ENCODE measurements around the gene NEB. TPM values are rescaled to one million over a fixed set of nuclear protein-coding genes. Genes with fewer than 3 reads are reported as not detected.

Gene NEB, protein sequence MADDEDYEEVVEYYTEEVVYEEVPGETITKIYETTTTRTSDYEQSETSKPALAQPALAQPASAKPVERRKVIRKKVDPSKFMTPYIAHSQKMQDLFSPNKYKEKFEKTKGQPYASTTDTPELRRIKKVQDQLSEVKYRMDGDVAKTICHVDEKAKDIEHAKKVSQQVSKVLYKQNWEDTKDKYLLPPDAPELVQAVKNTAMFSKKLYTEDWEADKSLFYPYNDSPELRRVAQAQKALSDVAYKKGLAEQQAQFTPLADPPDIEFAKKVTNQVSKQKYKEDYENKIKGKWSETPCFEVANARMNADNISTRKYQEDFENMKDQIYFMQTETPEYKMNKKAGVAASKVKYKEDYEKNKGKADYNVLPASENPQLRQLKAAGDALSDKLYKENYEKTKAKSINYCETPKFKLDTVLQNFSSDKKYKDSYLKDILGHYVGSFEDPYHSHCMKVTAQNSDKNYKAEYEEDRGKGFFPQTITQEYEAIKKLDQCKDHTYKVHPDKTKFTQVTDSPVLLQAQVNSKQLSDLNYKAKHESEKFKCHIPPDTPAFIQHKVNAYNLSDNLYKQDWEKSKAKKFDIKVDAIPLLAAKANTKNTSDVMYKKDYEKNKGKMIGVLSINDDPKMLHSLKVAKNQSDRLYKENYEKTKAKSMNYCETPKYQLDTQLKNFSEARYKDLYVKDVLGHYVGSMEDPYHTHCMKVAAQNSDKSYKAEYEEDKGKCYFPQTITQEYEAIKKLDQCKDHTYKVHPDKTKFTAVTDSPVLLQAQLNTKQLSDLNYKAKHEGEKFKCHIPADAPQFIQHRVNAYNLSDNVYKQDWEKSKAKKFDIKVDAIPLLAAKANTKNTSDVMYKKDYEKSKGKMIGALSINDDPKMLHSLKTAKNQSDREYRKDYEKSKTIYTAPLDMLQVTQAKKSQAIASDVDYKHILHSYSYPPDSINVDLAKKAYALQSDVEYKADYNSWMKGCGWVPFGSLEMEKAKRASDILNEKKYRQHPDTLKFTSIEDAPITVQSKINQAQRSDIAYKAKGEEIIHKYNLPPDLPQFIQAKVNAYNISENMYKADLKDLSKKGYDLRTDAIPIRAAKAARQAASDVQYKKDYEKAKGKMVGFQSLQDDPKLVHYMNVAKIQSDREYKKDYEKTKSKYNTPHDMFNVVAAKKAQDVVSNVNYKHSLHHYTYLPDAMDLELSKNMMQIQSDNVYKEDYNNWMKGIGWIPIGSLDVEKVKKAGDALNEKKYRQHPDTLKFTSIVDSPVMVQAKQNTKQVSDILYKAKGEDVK (N-terminal part only)
- 1,000 to 10,000 TPM; 2,020 to 7,790 (median 5,587) TPM for total RNA-seq
- polyA plus RNA-seq, result 1,000 to 10,000 TPM in 2 of 3 donors, 100 to 1,000 TPM in 1; 796 to 1,696 (median 1,565) TPM
- long read RNA-seq, donor 1, partial matches to known transcripts, result 1,600 of 1,792 reads
- long read RNA-seq, donor 1, other reads (novel, unspliced or antisense), result 191 of 1,792 reads
- long read RNA-seq, donor 2, partial matches to known transcripts, result 1,074 of 1,237 reads
- long read RNA-seq, donor 2, other reads (novel, unspliced or antisense), result 162 of 1,237 reads

GRCh38 chr2:151733771-151734672 is at the start of gene NEB:
TSS of gene NEB (minus strand) at chr2:151734476. CDS start at chr2:151733156, 1,320 bp downstream.
- WGBS, 3 donors, result 27 to 39% (median 29%) methylated on average over 11 of the region's 11 CpGs
- ATAC-seq (peak; percentile 69 to 84 (median 80)), DNase-seq (peak; percentile 25 to 80)
- Histone ChIP-seq H3K36me3 (ENCODE audit: insufficient read depth in 1 of 2, low read depth in 1 of 2) (peaks cover 0 to 33% of the 10 kb centered on the region in 2 donors), H3K4me3 (peak within 1 kb of the TSS; percentile 75), H3K4me1 (peaks cover 12% of the 10 kb centered on the region), H3K9me3 (no peaks in the 10 kb centered on the region), H3K27ac (peak within 1 kb of the TSS; percentile 93), H3K27me3 (ENCODE audit: insufficient read depth in 3 of 3, low read length in 2 of 3) (no peaks in the 10 kb centered on the region)
- intact Hi-C loops (cut with DNase I), result loop anchor here in 1 of 2 donors (1.0 kb wide), 1 partner anchor 38 kb away; no protein-coding TSS in a partner anchor
- TF ChIP-seq CTCF (IDR thresholded peaks at IDR 0.05), result no peak

DNA sequence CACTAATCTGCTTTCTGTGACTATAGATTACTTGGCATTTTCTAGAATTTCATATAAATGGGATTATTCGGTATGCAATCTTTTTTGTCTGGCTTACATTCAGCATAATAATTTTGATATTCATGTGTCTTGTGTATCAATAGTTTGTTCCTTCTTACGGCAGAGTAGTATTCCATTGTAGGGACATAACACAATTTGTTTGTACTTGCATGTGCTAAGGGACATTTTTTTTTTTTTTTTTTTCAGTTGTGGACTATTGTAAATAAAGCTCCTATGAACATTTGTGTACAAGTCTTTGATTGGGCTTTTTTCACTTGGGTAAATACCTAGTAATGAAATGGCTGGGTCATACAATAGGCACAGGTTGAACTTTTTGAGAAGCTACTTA is 48.9 kb upstream of the NEB start:
- no peak for ATAC-seq

DNA sequence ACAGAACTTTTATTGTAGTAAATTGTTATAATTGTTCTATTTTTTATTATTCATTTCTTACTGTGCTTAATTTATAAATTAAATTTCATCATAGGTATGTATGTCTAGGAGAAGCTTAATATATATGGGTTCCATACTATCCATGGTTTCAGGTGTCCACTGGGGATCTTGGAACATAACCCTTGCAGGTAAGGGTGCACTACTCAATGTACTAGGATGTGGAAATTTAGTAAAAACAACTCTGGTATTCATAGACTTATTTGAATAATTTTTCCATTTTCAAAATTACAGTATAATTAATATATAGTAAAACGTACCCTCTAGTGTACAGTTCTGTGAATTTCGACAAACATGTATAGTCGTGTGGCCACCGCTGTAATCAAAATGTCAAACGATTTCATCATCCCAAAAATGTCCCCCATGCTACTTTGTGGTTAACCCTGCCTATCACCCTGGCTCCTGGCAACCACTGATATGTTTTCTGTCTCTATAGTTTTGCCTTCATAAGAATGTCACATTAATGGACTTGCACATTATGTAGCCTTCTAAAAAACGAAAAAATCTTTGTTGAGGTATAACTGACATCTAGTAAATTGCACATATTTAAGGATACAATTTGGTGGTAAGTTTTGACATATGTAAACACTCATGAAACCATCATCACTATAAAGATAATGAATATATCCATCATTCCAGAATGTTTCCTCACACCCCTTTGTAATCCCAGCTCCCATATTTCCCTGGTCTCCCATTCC is 48.3 kb upstream of the NEB start:
- 89 to 93% (median 92%) methylated on average over 6 of the region's 6 CpGs for WGBS, 3 donors
- no peak overlapping the region for H3K27ac ChIP-seq

More for the DNA sequence above, 48.9 kb upstream of the NEB start:
- Histone ChIP-seq H3K27ac (no peak overlapping the region), H3K9me3 (no peaks in the 10 kb centered on the region), H3K4me1 (peaks cover 22% of the 10 kb centered on the region), H3K27me3 (ENCODE audit: insufficient read depth in 3 of 3, low read length in 2 of 3) (no peaks in the 10 kb centered on the region), H3K4me3 (no peak overlapping the region), H3K36me3 (ENCODE audit: insufficient read depth in 1 of 2, low read depth in 1 of 2) (peaks cover 0 to 32% of the 10 kb centered on the region in 2 donors)
- WGBS, 3 donors, result 96 to 99% (median 99%) methylated on average over 2 of the region's 2 CpGs
- no peak for TF ChIP-seq CTCF (IDR thresholded peaks at IDR 0.05)
- intact Hi-C loops (cut with DNase I), result no loop called here
- no peak for DNase-seq

More for the DNA sequence above, 48.3 kb upstream of the NEB start:
- ATAC-seq, result no peak
- H3K4me1 ChIP-seq, result peaks cover 22% of the 10 kb centered on the region
- TF ChIP-seq CTCF (IDR thresholded peaks at IDR 0.05), result no peak
- H3K36me3 ChIP-seq (ENCODE audit: insufficient read depth in 1 of 2, low read depth in 1 of 2), result peaks cover 0 to 32% of the 10 kb centered on the region in 2 donors
- no peaks in the 10 kb centered on the region for H3K27me3 ChIP-seq (ENCODE audit: insufficient read depth in 3 of 3, low read length in 2 of 3)
- no peak for DNase-seq
- intact Hi-C loops (cut with DNase I), result no loop called here
- no peak overlapping the region for H3K4me3 ChIP-seq
- no peaks in the 10 kb centered on the region for H3K9me3 ChIP-seq

All from psoas muscle (tissue), 8 donors.